HepG2 (cell line): ENCODE data around the gene HEXA. TPM values are rescaled to one million over a fixed set of nuclear protein-coding genes. Genes with fewer than 3 reads are reported as not detected.

Experiments
- KDM3A ChIP-seq: IDR thresholded peaks from 2 replicates; pipeline ENCODE4 v1.6.1; 2018; ENCODE audit warnings: low read depth, missing compliant biosample characterization
- MBNL3 ChIP-seq: fragments of 250-450 bp; sonication (Bioruptor Pico); conservative IDR thresholded peaks from 2 replicates; pipeline ENCODE4 v1.8.0; 2022; ENCODE audit warnings: mild to moderate bottlenecking, inconsistent platforms
- NFYC ChIP-seq: IDR thresholded peaks from 2 replicates; pipeline ENCODE4 v1.6.1; 2016; ENCODE audit warnings: missing genetic modification reagents, missing compliant biosample characterization
- SAP130 ChIP-seq: IDR thresholded peaks from 2 replicates; pipeline ENCODE4 v1.6.1; 2016; ENCODE audit warnings: low read depth
- SMARCE1 ChIP-seq: fragments of 450-650 bp; IDR thresholded peaks from 2 replicates; pipeline ENCODE4 v1.6.1; 2017; ENCODE audit warnings: borderline replicate concordance
- TGIF2 ChIP-seq: IDR thresholded peaks from 2 replicates; pipeline ENCODE4 v1.6.1; 2016; ENCODE audit warnings: control low read depth, missing compliant biosample characterization
- ZC3H13 ChIP-seq: sonication (generic); formaldehyde crosslinking; IDR thresholded peaks from 2 replicates; pipeline ENCODE4 v1.8.1; 2023; ENCODE audit warnings: mild to moderate bottlenecking, missing genetic modification reagents, moderate library complexity
- ZNF382 ChIP-seq: sonication (generic); formaldehyde crosslinking; IDR thresholded peaks from 2 replicates; pipeline ENCODE4 v1.5.0; 2020; ENCODE audit warnings: missing genetic modification reagents, mild to moderate bottlenecking, borderline replicate concordance
- ZSCAN29 ChIP-seq: sonication (generic); formaldehyde crosslinking; conservative IDR thresholded peaks from 2 replicates; pipeline ENCODE4 v1.4.0; 2020; ENCODE audit warnings: mild to moderate bottlenecking, missing genetic modification reagents
- polyA plus RNA-seq, 8 experiments: library from polyadenylated mRNA; depleted of rRNA in 3 of 8; stranded (reverse) in 7 of 8; unstranded in 1 of 8; fragments of >200 nt; fragmentation: Illumina TruSeq in 4 of 8; extraction: Trizol in 4 of 8; gene quantifications; 2 replicates each; pipeline versions ENCODE4 v1.2.1 to v1.2.3, GENCODE V29; 2011 to 2016; ENCODE audit warnings: low read depth in 4 of 8, missing spikeins in 1 of 8, mixed read lengths in 1 of 8; ENCODE audit not compliant: insufficient read depth in 1 of 8
- total RNA-seq, 5 experiments: library from RNA; depleted of rRNA; stranded (reverse); fragments of >200 nt; fragmentation: Illumina TruSeq; extraction: Trizol; gene quantifications; 2 replicates each; pipeline ENCODE4 v1.2.3, GENCODE V29; 2016; ENCODE audit warnings: low read depth in 1 of 5
- TF ChIP-seq, protein P1 (sequence below): sonication (generic); formaldehyde crosslinking; IDR thresholded peaks from 2 replicates; pipeline ENCODE4 v1.8.0; 2022; ENCODE audit warnings: low read depth, missing genetic modification reagents
- TF ChIP-seq, protein P2 (sequence below): sonication (generic); formaldehyde crosslinking; IDR thresholded peaks from 2 replicates; pipeline ENCODE4 v1.8.0; 2022; ENCODE audit warnings: mild to moderate bottlenecking, missing genetic modification reagents, moderate library complexity
- TF ChIP-seq, protein P3 (sequence below): sonication (generic); formaldehyde crosslinking; IDR thresholded peaks from 2 replicates; pipeline ENCODE4 v1.5.1; 2020; ENCODE audit warnings: missing genetic modification reagents, mild to moderate bottlenecking, borderline replicate concordance
- TF ChIP-seq, protein P4 (sequence below): sonication (generic); formaldehyde crosslinking; IDR thresholded peaks from 2 replicates; pipeline ENCODE4 v1.4.0; 2020; ENCODE audit warnings: low read depth, mild to moderate bottlenecking, missing genetic modification reagents
- TF ChIP-seq, protein P5 (sequence below): sonication (generic); formaldehyde crosslinking; IDR thresholded peaks from 2 replicates; pipeline ENCODE4 v1.4.0; 2020; ENCODE audit warnings: mild to moderate bottlenecking, low read depth, missing genetic modification reagents
- TF ChIP-seq, protein P6 (sequence below): sonication (generic); formaldehyde crosslinking; IDR thresholded peaks from 2 replicates; pipeline ENCODE4 v1.4.0; 2020; ENCODE audit warnings: missing genetic modification reagents, mild to moderate bottlenecking, borderline replicate concordance
- TF ChIP-seq, protein P7 (sequence below): sonication (generic); formaldehyde crosslinking; IDR thresholded peaks from 2 replicates; pipeline ENCODE4 v1.4.0; 2020; ENCODE audit warnings: mild to moderate bottlenecking, missing genetic modification reagents

The HEXA gene
- total and polyA plus RNA-seq, 2 of the 13 experiments (the other 11 are each of a cell fraction or from before 2014, with no cell fraction given), result 106 to 219 TPM

DNA sequence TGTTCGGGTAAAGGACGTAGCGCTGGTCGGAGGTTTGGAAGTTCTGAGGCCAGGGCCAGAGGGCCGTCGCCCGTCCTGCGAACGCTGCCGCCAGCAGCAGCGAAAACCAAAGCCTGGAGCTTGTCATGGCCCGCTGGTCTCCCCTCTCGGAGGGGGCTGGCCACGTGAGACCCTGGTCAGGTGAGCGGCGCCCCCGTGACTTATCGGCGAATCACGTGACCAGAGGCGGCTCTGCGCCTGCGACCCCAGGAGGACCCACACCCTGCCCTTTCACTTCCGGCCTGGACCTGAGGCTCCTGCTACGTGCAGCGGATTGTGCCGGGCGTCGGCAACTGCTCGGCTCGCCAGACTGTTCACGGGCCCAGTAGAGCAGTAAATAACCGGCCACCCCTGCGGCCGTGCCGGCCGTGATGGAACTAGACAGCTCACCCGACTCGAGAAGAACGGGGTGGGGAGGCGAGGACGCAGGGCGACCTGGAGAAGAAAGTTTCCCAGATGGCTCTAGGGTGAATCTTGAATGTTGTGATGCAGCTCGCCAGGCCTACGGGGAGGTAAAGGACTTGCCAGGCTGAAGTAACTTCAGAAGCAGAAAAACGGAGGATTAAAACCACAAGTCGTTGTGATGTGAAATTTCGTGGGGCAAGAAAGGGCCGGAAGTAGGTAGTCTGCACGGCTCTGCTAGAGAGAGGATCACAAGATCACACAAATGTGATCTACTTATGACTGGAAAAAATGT is at the start of gene HEXA (continued):
- TF ChIP-seq, protein P1, sequence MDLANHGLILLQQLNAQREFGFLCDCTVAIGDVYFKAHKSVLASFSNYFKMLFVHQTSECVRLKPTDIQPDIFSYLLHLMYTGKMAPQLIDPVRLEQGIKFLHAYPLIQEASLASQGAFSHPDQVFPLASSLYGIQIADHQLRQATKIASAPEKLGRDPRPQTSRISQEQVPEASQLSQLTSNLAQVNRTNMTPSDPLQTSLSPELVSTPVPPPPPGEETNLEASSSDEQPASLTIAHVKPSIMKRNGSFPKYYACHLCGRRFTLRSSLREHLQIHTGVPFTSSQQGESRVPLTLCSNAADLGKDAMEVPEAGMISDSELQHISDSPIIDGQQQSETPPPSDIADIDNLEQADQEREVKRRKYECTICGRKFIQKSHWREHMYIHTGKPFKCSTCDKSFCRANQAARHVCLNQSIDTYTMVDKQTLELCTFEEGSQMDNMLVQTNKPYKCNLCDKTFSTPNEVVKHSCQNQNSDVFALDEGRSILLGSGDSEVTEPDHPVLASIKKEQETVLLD (CRISPR knock-in tag), result no peak
- TF ChIP-seq, protein P2, sequence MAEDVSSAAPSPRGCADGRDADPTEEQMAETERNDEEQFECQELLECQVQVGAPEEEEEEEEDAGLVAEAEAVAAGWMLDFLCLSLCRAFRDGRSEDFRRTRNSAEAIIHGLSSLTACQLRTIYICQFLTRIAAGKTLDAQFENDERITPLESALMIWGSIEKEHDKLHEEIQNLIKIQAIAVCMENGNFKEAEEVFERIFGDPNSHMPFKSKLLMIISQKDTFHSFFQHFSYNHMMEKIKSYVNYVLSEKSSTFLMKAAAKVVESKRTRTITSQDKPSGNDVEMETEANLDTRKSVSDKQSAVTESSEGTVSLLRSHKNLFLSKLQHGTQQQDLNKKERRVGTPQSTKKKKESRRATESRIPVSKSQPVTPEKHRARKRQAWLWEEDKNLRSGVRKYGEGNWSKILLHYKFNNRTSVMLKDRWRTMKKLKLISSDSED (CRISPR knock-in tag), result no peak
- TF ChIP-seq, protein P3, sequence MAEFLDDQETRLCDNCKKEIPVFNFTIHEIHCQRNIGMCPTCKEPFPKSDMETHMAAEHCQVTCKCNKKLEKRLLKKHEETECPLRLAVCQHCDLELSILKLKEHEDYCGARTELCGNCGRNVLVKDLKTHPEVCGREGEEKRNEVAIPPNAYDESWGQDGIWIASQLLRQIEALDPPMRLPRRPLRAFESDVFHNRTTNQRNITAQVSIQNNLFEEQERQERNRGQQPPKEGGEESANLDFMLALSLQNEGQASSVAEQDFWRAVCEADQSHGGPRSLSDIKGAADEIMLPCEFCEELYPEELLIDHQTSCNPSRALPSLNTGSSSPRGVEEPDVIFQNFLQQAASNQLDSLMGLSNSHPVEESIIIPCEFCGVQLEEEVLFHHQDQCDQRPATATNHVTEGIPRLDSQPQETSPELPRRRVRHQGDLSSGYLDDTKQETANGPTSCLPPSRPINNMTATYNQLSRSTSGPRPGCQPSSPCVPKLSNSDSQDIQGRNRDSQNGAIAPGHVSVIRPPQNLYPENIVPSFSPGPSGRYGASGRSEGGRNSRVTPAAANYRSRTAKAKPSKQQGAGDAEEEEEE (CRISPR knock-in tag), result 0 out of 2 replicates have a peak, but pooled peaks have one; percentile 81
- TF ChIP-seq TGIF2 (peak; percentile 98), MBNL3 (CRISPR knock-in tag) (no peak), NFYC (CRISPR knock-in tag) (peak; percentile 56), ZC3H13 (CRISPR knock-in tag) (no peak; the same call in 1 of the 2 replicates), SMARCE1 (no peak), ZNF382 (CRISPR knock-in tag) (no peak), KDM3A (CRISPR knock-in tag) (peak; percentile 95), ZSCAN29 (CRISPR knock-in tag) (no peak), SAP130 (CRISPR knock-in tag) (peak; percentile 100)
- TF ChIP-seq, protein P4, sequence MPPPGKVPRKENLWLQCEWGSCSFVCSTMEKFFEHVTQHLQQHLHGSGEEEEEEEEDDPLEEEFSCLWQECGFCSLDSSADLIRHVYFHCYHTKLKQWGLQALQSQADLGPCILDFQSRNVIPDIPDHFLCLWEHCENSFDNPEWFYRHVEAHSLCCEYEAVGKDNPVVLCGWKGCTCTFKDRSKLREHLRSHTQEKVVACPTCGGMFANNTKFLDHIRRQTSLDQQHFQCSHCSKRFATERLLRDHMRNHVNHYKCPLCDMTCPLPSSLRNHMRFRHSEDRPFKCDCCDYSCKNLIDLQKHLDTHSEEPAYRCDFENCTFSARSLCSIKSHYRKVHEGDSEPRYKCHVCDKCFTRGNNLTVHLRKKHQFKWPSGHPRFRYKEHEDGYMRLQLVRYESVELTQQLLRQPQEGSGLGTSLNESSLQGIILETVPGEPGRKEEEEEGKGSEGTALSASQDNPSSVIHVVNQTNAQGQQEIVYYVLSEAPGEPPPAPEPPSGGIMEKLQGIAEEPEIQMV (CRISPR knock-in tag), result peak; percentile 85
- TF ChIP-seq, protein P5, sequence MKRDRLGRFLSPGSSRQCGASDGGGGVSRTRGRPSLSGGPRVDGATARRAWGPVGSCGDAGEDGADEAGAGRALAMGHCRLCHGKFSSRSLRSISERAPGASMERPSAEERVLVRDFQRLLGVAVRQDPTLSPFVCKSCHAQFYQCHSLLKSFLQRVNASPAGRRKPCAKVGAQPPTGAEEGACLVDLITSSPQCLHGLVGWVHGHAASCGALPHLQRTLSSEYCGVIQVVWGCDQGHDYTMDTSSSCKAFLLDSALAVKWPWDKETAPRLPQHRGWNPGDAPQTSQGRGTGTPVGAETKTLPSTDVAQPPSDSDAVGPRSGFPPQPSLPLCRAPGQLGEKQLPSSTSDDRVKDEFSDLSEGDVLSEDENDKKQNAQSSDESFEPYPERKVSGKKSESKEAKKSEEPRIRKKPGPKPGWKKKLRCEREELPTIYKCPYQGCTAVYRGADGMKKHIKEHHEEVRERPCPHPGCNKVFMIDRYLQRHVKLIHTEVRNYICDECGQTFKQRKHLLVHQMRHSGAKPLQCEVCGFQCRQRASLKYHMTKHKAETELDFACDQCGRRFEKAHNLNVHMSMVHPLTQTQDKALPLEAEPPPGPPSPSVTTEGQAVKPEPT (CRISPR knock-in tag), result peak; percentile 62; the same call in 1 of the 2 replicates
- TF ChIP-seq, protein P6, sequence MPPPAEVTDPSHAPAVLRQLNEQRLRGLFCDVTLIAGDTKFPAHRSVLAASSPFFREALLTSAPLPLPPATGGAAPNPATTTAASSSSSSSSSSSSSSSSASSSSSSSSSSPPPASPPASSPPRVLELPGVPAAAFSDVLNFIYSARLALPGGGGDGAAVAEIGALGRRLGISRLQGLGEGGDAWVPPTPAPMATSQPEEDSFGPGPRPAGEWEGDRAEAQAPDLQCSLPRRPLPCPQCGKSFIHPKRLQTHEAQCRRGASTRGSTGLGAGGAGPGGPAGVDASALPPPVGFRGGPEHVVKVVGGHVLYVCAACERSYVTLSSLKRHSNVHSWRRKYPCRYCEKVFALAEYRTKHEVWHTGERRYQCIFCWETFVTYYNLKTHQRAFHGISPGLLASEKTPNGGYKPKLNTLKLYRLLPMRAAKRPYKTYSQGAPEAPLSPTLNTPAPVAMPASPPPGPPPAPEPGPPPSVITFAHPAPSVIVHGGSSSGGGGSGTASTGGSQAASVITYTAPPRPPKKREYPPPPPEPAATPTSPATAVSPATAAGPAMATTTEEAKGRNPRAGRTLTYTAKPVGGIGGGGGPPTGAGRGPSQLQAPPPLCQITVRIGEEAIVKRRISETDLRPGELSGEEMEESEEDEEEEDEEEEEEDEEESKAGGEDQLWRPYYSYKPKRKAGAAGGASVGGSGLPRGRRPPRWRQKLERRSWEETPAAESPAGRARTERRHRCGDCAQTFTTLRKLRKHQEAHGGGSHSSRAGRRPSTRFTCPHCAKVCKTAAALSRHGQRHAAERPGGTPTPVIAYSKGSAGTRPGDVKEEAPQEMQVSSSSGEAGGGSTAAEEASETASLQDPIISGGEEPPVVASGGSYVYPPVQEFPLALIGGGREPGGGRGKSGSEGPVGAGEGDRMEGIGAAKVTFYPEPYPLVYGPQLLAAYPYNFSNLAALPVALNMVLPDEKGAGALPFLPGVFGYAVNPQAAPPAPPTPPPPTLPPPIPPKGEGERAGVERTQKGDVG (CRISPR knock-in tag), result peak; percentile 69; the same call in 1 of the 2 replicates
- TF ChIP-seq, protein P7, sequence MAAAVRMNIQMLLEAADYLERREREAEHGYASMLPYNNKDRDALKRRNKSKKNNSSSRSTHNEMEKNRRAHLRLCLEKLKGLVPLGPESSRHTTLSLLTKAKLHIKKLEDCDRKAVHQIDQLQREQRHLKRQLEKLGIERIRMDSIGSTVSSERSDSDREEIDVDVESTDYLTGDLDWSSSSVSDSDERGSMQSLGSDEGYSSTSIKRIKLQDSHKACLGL, result peak; percentile 39; the same call in 1 of the 2 replicates
